ENCODE measurements around the gene PLEKHG4B.

DNA sequence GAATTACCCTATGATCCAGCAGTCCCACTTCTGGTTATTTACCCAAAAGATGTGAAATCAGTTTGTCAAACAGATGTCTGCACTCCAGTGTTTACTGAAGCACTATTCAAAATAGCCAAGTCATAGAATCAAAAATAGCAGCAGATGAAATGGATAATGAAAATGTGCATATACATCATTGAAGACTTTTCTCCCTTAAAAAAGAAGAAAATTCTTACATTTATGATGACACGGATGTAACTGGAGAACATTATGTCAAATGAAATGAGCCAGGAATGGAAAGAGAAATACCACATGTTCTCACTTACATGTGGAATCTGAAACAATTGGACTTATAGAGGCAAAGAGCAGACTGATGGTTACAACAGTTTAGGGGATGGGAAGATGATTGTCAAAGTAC, 21.5 kb upstream of the PLEKHG4B start:
- TF ChIP-seq, protein P1, sequence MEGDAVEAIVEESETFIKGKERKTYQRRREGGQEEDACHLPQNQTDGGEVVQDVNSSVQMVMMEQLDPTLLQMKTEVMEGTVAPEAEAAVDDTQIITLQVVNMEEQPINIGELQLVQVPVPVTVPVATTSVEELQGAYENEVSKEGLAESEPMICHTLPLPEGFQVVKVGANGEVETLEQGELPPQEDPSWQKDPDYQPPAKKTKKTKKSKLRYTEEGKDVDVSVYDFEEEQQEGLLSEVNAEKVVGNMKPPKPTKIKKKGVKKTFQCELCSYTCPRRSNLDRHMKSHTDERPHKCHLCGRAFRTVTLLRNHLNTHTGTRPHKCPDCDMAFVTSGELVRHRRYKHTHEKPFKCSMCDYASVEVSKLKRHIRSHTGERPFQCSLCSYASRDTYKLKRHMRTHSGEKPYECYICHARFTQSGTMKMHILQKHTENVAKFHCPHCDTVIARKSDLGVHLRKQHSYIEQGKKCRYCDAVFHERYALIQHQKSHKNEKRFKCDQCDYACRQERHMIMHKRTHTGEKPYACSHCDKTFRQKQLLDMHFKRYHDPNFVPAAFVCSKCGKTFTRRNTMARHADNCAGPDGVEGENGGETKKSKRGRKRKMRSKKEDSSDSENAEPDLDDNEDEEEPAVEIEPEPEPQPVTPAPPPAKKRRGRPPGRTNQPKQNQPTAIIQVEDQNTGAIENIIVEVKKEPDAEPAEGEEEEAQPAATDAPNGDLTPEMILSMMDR (IDR thresholded peaks at IDR 0.05), result no peak
- TF ChIP-seq POLR2A (IDR thresholded peaks at IDR 0.05), result no peak
